B cell (primary cell): ENCODE measurements around the gene CHMP2B.
"Not testable (repeated sequence)": the region's sequence is repeated elsewhere in the genome, so short reads cannot be mapped to it uniquely, and the experiment has no call there.

ENCODE experiments used
- CTCF ChIP-seq: fragments of 200-600 bp; IDR thresholded peaks from one replicate; pipeline ENCODE4 v1.8.0; 2022; ENCODE audit warnings: antibody characterized with exemption, mild to moderate bottlenecking
- EZH2 ChIP-seq: IDR thresholded peaks from 2 replicates; pipeline ENCODE4 v1.6.1; 2012; ENCODE audit warnings: borderline replicate concordance, low read depth, mild to moderate bottlenecking, moderate library complexity, low read length; ENCODE audit not compliant: insufficient read depth, poor library complexity, severe bottlenecking

GRCh38 chr3:87248231-87248630 lies 21.1 kb downstream of the CHMP2B start:
- TF ChIP-seq CTCF, EZH2: not testable (repeated sequence)
